ENCODE data around the gene GNLY.
"Not testable (repeated sequence)": the region's sequence is repeated elsewhere in the genome, so short reads cannot be mapped to it uniquely, and the experiment has no call there.

The GNLY gene

GRCh38 chr2:85669549-85669948 is 24.6 kb upstream of the GNLY start:
- H3K4me3 ChIP-seq (replicated peaks; ENCODE audit: low read depth, low read length): no peak overlapping the region
- DNase-seq (ENCODE audit: low read depth): no peak
- TF ChIP-seq CTCF (IDR thresholded peaks at IDR 0.05; ENCODE audit: low read length, missing control alignments): no peak

GRCh38 chr2:85670416-85670815 is 23.7 kb upstream of the GNLY start:
- not testable (repeated sequence) for H3K4me3 ChIP-seq (replicated peaks; ENCODE audit: low read depth, low read length); DNase-seq (ENCODE audit: low read depth)

- no peak for DNase-seq (ENCODE audit: low read depth)
- no peak for TF ChIP-seq CTCF (IDR thresholded peaks at IDR 0.05; ENCODE audit: low read length, missing control alignments)
- no peak overlapping the region for H3K4me3 ChIP-seq (replicated peaks; ENCODE audit: low read depth, low read length)
These were observed 21.7 kb upstream of the GNLY start for GRCh38 chr2:85672456-85672855.

- no peak for DNase-seq (ENCODE audit: low read depth)
- TF ChIP-seq CTCF (IDR thresholded peaks at IDR 0.05; ENCODE audit: low read length, missing control alignments): no peak
- H3K4me3 ChIP-seq (replicated peaks; ENCODE audit: low read depth, low read length): no peak overlapping the region
These were observed 20.3 kb upstream of the GNLY start for GRCh38 chr2:85673716-85674375.

- no peak overlapping the region for H3K4me3 ChIP-seq (replicated peaks; ENCODE audit: low read depth, low read length)
- TF ChIP-seq CTCF (IDR thresholded peaks at IDR 0.05; ENCODE audit: low read length, missing control alignments): no peak
- DNase-seq (ENCODE audit: low read depth): no peak
These were observed 19.7 kb upstream of the GNLY start for GRCh38 chr2:85674417-85674816.

- no peak for TF ChIP-seq CTCF (IDR thresholded peaks at IDR 0.05; ENCODE audit: low read length, missing control alignments)
- DNase-seq (ENCODE audit: low read depth): no peak
These were observed 18.7 kb upstream of the GNLY start for GRCh38 chr2:85675427-85675826.

GRCh38 chr2:85675866-85676548 is 18.2 kb upstream of the GNLY start:
- TF ChIP-seq CTCF (IDR thresholded peaks at IDR 0.05; ENCODE audit: low read length, missing control alignments): no peak
- H3K4me3 ChIP-seq (replicated peaks; ENCODE audit: low read depth, low read length): no peak overlapping the region
- DNase-seq (ENCODE audit: low read depth): no peak

More at GRCh38 chr2:85675427-85675826, 18.7 kb upstream of the GNLY start:
- no peak overlapping the region for H3K4me3 ChIP-seq (replicated peaks; ENCODE audit: low read depth, low read length)

All from fibroblast of pulmonary artery (primary cell).